Skeletal muscle satellite cell (primary cell): ENCODE results near the gene KDM4C.

Experiments used
- H3K27me3 ChIP-seq: 2 replicates; pipeline ENCODE4 v1.7.0; 2013; ENCODE audit warnings: low read length; ENCODE audit not compliant: control insufficient read depth, insufficient read depth
- H3K36me3 ChIP-seq: 2 replicates; pipeline ENCODE4 v1.7.0; 2013; ENCODE audit warnings: mild to moderate bottlenecking, control low read depth, low read length; ENCODE audit not compliant: insufficient read depth
- H3K4me1 ChIP-seq: 2 replicates; pipeline ENCODE4 v1.7.0; 2013; ENCODE audit warnings: low read length; ENCODE audit not compliant: control insufficient read depth, insufficient read depth
- H3K4me2 ChIP-seq: 2 replicates; pipeline ENCODE4 v1.7.0; 2013; ENCODE audit warnings: mild to moderate bottlenecking, low read length
- H3K4me3 ChIP-seq: 2 replicates; pipeline ENCODE4 v1.7.0; 2013; ENCODE audit warnings: low read length
- H3K9ac ChIP-seq: 2 replicates; pipeline ENCODE4 v1.7.0; 2013; ENCODE audit warnings: mild to moderate bottlenecking, low read depth, low read length, moderate library complexity
- H3K9me3 ChIP-seq: replicated peaks from 2 replicates; pipeline ENCODE4 v1.7.0; 2013; ENCODE audit warnings: mild to moderate bottlenecking, control low read depth, low read length

KDM4C gene

GRCh38 chr9:7139886-7140285 lies 382.1 kb downstream of the KDM4C start:
- Histone ChIP-seq H3K4me1 (no peaks in the 10 kb centered on the region), H3K27me3 (no peaks in the 10 kb centered on the region), H3K4me2 (no peak overlapping the region), H3K4me3 (no peak overlapping the region), H3K9me3 (no peaks in the 10 kb centered on the region), H3K36me3 (no peaks in the 10 kb centered on the region), H3K9ac (no peak overlapping the region)

DNA sequence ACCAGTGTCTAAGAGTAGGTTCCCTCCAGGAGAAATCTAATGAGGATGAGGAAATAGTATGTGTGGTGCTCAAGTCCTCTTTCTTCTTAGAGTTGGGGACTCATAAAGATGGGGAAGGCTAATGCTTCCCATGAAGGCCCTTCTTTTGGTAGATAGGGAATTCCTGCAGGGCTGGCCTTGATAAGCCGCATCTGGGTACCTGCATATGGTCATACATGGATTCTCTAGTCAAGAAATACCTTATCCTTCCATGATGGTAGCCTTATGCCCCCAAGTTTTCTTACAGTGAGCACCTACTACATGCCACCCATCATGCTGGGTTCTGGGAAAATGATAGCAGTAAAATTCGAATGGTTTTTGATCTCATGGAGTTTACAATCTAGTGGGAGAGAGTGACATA lies 382.6 kb downstream of the KDM4C start:
- H3K36me3 ChIP-seq = no peaks in the 10 kb centered on the region
- H3K4me3 ChIP-seq = no peak overlapping the region
- H3K4me2 ChIP-seq = no peak overlapping the region
- no peaks in the 10 kb centered on the region for H3K27me3 ChIP-seq
- no peak overlapping the region for H3K9ac ChIP-seq
- H3K9me3 ChIP-seq = no peaks in the 10 kb centered on the region
- H3K4me1 ChIP-seq = no peaks in the 10 kb centered on the region

DNA sequence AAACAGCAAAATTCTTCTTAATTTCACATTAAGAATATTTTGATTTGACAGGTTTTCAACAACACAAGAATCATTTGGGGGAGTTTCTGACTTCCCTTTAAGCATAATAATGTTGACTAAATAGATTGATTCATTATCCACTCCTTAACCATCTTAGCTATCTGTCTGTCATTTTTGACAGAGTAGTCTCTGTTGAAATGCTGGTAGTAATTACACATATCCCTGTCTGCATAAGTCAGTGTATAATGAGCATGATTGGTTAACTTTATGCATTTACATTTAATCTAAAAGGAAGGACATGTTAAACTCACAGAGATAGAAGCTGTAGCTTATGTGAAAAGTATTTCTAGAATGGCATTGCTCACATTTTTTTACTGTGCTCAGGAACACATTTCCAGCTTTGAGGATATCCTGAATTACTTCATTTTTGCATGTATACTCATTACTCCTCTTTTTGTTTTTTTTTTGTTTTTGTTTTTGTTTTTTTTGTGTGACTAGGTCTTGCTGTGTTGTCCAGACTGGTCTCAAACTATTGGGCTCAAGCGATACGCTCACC lies 385.9 kb downstream of the KDM4C start:
- Histone ChIP-seq H3K4me1 (no peaks in the 10 kb centered on the region), H3K36me3 (no peaks in the 10 kb centered on the region), H3K27me3 (no peaks in the 10 kb centered on the region), H3K4me3 (no peak overlapping the region), H3K9me3 (no peaks in the 10 kb centered on the region), H3K4me2 (no peak overlapping the region), H3K9ac (no peak overlapping the region)

DNA sequence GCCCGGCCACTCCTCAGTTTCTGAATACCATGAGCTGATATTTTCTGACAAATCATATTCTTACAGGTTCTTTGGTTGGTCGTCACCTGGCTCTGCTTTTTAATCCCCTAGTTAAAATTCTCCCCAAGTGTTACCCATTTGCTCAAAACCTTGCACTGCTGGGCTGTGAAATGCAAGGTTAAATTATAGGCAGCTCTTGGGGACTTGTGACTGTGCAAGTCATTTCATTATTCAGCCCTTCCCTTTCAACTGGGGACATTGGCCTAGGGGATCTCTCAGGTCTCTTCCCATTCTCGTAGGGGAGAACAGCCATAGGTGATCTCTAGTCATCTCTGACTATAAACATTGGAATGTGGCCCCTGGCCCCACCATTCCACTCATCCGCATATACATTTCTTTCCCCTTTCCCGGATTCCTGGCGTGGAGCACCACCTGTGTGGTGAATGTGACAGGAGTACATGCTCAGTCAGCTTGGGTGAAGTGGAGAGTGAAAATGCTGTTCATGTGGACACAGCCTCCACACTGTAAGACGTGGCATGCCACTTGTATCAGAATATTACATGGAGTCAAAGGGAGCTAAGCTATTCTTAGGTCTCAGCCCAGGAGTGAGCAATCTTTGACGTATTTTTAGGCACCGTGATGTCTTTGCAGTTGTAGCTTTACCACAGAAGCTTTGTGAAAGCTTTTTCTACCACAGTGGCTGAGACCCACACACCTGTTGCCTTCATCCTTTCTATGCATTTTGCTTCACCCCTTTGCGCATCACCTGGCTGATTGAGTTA lies 386.7 kb downstream of the KDM4C start:
- no peaks in the 10 kb centered on the region for H3K4me1 ChIP-seq
- H3K9me3 ChIP-seq = no peaks in the 10 kb centered on the region
- H3K36me3 ChIP-seq = no peaks in the 10 kb centered on the region
- no peak overlapping the region for H3K4me3 ChIP-seq
- no peak overlapping the region for H3K4me2 ChIP-seq
- H3K27me3 ChIP-seq = no peaks in the 10 kb centered on the region
- H3K9ac ChIP-seq = no peak overlapping the region

- H3K27me3 ChIP-seq = no peaks in the 10 kb centered on the region
- no peak overlapping the region for H3K4me3 ChIP-seq
- H3K4me2 ChIP-seq = no peak overlapping the region
- H3K9me3 ChIP-seq = no peaks in the 10 kb centered on the region
- H3K9ac ChIP-seq = no peak overlapping the region
- no peaks in the 10 kb centered on the region for H3K4me1 ChIP-seq
- no peaks in the 10 kb centered on the region for H3K36me3 ChIP-seq
Measured at GRCh38 chr9:7145361-7146069, 387.7 kb downstream of the KDM4C start.

GRCh38 chr9:7146582-7146981 lies 388.8 kb downstream of the KDM4C start:
- Histone ChIP-seq H3K9ac (no peak overlapping the region), H3K4me2 (no peak overlapping the region), H3K27me3 (no peaks in the 10 kb centered on the region), H3K36me3 (no peaks in the 10 kb centered on the region), H3K4me3 (no peak overlapping the region), H3K9me3 (no peaks in the 10 kb centered on the region), H3K4me1 (no peaks in the 10 kb centered on the region)

GRCh38 chr9:7147121-7148090 lies 389.6 kb downstream of the KDM4C start:
- Histone ChIP-seq H3K4me3 (no peak overlapping the region), H3K36me3 (no peaks in the 10 kb centered on the region), H3K4me2 (no peak overlapping the region), H3K4me1 (no peaks in the 10 kb centered on the region), H3K27me3 (no peaks in the 10 kb centered on the region), H3K9me3 (no peaks in the 10 kb centered on the region), H3K9ac (no peak overlapping the region)

DNA sequence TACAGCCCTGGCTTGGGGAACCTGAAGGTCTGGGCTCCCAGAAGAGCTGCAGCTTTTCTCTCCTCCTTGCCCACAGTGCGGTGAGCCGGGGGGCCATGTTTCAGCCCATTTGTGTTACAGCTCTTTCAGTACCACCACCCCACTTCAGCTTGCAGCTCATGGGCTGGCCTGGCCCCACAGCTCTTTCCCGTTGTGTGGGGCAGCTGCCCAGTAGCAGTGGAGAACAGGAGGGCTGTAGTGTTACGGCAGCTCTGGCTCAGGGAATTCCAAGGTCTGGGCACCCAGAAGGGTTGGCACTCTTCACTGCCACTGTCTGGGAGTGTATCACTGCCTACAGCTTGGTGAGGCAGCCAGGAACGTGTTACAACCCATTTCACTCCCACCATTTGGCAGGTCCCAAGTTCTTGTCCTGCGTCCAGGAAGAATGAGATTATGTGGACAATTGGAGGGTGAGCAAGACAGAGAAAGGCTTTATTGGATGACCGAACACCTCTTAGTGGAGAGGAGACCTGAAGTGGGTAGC lies 390.5 kb downstream of the KDM4C start:
- H3K9ac ChIP-seq = no peak overlapping the region
- H3K9me3 ChIP-seq = no peaks in the 10 kb centered on the region
- H3K4me2 ChIP-seq = no peak overlapping the region
- no peaks in the 10 kb centered on the region for H3K36me3 ChIP-seq
- H3K4me1 ChIP-seq = no peaks in the 10 kb centered on the region
- no peak overlapping the region for H3K4me3 ChIP-seq
- no peaks in the 10 kb centered on the region for H3K27me3 ChIP-seq

- no peak overlapping the region for H3K9ac ChIP-seq
- no peaks in the 10 kb centered on the region for H3K27me3 ChIP-seq
- no peaks in the 10 kb centered on the region for H3K9me3 ChIP-seq
- no peak overlapping the region for H3K4me2 ChIP-seq
- H3K36me3 ChIP-seq = no peaks in the 10 kb centered on the region
- no peak overlapping the region for H3K4me3 ChIP-seq
- no peaks in the 10 kb centered on the region for H3K4me1 ChIP-seq
Measured at GRCh38 chr9:7149258-7149657, 391.5 kb downstream of the KDM4C start.

- no peak overlapping the region for H3K4me2 ChIP-seq
- H3K27me3 ChIP-seq = no peaks in the 10 kb centered on the region
- H3K4me3 ChIP-seq = no peak overlapping the region
- H3K36me3 ChIP-seq = no peaks in the 10 kb centered on the region
- no peaks in the 10 kb centered on the region for H3K4me1 ChIP-seq
- no peak overlapping the region for H3K9ac ChIP-seq
- H3K9me3 ChIP-seq = no peaks in the 10 kb centered on the region
Measured at GRCh38 chr9:7150153-7150890, 392.5 kb downstream of the KDM4C start.
